ENCODE data around the gene CELF5.

DNA sequence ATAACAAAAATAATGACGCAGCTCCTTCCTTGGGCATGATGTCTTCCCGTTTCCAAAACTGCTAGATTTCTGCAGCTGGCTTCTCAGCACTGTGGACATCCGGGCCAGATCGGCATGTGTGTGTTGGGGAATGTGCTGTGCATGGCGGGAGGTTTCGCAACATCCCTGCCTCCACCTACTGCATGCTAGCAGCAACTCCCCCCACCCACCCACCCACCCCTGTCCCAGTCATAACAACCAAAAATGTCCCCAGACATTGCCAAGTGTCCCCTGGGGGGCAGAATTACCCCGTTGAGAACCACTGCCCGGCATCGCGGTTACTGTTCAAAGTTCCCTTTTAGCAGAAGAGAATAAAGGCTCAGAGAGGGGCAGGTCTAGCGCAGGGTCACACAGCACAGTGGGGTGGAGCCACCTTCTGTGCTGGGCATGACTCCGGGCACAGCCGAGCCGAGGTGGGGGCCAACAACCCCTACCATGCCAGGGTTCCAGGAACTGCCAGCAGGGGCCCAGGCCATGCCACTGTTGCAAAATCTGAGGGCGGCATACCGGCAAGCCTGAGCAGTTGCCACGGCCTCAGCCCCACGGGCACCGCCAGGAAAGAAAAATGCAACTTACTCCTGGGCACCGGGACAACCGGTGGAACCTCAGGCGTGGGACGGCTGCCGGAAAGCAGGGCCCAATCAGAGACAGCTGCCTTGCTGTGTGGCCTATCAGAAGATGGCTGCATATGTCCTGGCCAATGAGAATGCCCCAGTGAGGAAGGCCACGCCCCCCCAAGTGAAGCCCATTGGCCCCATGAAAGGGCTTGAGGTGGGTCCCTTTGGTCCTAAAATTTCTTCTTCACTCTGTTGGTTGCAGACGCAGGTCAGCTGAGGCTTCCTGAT is 119.4 kb downstream of the CELF5 start:
- no peak for TF ChIP-seq POLR2AphosphoS5 (IDR thresholded peaks at IDR 0.05; ENCODE audit: low read depth, low read length)
- TF ChIP-seq, protein P1, sequence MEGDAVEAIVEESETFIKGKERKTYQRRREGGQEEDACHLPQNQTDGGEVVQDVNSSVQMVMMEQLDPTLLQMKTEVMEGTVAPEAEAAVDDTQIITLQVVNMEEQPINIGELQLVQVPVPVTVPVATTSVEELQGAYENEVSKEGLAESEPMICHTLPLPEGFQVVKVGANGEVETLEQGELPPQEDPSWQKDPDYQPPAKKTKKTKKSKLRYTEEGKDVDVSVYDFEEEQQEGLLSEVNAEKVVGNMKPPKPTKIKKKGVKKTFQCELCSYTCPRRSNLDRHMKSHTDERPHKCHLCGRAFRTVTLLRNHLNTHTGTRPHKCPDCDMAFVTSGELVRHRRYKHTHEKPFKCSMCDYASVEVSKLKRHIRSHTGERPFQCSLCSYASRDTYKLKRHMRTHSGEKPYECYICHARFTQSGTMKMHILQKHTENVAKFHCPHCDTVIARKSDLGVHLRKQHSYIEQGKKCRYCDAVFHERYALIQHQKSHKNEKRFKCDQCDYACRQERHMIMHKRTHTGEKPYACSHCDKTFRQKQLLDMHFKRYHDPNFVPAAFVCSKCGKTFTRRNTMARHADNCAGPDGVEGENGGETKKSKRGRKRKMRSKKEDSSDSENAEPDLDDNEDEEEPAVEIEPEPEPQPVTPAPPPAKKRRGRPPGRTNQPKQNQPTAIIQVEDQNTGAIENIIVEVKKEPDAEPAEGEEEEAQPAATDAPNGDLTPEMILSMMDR (IDR thresholded peaks at IDR 0.05), result no peak
- no peak for TF ChIP-seq TCF7L2 (IDR thresholded peaks at IDR 0.05; ENCODE audit: low read depth, low read length)
